Measurements from ENCODE around the gene DGKE. TPM values are rescaled to one million over a fixed set of nuclear protein-coding genes. Genes with fewer than 3 reads are reported as not detected.

The DGKE gene
- total and polyA plus RNA-seq, 2 of the 13 experiments (the other 11 are each of a cell fraction or from before 2014, with no cell fraction given) = 3.2 to 5.3 TPM

DNA sequence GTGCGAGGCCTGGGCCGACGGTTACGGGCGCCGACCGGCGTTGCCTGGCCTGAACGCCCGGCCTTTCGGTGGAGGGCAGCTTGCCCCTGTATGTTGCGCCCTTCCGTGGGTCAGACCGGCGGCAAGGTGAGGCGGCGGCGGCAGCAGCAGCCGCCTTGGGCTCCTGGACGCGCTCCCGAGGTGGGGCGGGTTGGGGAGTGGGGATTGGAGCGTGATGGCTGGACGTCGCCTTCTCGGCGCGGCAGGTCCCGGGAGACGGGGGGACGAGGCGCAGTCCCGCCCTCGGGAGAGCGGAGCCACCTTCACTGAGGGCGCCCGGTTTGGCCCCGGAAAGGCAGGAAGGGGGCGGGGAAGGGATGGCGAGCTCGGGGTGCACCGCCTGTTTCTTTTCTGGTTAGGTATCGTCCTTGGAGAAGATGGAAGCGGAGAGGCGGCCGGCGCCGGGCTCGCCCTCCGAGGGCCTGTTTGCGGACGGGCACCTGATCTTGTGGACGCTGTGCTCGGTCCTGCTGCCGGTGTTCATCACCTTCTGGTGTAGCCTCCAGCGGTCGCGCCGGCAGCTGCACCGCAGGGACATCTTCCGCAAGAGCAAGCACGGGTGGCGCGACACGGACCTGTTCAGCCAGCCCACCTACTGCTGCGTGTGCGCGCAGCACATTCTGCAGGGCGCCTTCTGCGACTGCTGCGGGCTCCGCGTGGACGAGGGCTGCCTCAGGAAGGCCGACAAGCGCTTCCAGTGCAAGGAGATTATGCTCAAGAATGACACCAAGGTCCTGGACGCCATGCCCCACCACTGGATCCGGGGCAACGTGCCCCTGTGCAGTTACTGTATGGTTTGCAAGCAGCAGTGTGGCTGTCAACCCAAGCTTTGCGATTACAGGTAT, 671 bp downstream of the DGKE start (continued):
- TF ChIP-seq, protein P1, sequence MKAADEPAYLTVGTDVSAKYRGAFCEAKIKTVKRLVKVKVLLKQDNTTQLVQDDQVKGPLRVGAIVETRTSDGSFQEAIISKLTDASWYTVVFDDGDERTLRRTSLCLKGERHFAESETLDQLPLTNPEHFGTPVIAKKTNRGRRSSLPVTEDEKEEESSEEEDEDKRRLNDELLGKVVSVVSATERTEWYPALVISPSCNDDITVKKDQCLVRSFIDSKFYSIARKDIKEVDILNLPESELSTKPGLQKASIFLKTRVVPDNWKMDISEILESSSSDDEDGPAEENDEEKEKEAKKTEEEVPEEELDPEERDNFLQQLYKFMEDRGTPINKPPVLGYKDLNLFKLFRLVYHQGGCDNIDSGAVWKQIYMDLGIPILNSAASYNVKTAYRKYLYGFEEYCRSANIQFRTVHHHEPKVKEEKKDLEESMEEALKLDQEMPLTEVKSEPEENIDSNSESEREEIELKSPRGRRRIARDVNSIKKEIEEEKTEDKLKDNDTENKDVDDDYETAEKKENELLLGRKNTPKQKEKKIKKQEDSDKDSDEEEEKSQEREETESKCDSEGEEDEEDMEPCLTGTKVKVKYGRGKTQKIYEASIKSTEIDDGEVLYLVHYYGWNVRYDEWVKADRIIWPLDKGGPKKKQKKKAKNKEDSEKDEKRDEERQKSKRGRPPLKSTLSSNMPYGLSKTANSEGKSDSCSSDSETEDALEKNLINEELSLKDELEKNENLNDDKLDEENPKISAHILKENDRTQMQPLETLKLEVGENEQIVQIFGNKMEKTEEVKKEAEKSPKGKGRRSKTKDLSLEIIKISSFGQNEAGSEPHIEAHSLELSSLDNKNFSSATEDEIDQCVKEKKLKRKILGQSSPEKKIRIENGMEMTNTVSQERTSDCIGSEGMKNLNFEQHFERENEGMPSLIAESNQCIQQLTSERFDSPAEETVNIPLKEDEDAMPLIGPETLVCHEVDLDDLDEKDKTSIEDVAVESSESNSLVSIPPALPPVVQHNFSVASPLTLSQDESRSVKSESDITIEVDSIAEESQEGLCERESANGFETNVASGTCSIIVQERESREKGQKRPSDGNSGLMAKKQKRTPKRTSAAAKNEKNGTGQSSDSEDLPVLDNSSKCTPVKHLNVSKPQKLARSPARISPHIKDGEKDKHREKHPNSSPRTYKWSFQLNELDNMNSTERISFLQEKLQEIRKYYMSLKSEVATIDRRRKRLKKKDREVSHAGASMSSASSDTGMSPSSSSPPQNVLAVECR (CRISPR knock-in tag; IDR thresholded peaks at IDR 0.05; ENCODE audit: borderline replicate concordance) = peak; percentile 66
- 0 out of 2 replicates have a peak, but pooled peaks have one; percentile 13 for TF ChIP-seq BORCS8-MEF2B (CRISPR knock-in tag; IDR thresholded peaks at IDR 0.05)
- peak; percentile 52; the same call in 1 of the 2 replicates for TF ChIP-seq ZNF556 (CRISPR knock-in tag; IDR thresholded peaks at IDR 0.05; ENCODE audit: borderline replicate concordance)
- peak; percentile 43; the same call in 1 of the 2 replicates for TF ChIP-seq ZNF709 (CRISPR knock-in tag; IDR thresholded peaks at IDR 0.05)
- no peak; the same call in 1 of the 2 replicates for TF ChIP-seq HMG20B (CRISPR knock-in tag; conservative IDR thresholded peaks at IDR 0.05)
- TF ChIP-seq, protein P2, sequence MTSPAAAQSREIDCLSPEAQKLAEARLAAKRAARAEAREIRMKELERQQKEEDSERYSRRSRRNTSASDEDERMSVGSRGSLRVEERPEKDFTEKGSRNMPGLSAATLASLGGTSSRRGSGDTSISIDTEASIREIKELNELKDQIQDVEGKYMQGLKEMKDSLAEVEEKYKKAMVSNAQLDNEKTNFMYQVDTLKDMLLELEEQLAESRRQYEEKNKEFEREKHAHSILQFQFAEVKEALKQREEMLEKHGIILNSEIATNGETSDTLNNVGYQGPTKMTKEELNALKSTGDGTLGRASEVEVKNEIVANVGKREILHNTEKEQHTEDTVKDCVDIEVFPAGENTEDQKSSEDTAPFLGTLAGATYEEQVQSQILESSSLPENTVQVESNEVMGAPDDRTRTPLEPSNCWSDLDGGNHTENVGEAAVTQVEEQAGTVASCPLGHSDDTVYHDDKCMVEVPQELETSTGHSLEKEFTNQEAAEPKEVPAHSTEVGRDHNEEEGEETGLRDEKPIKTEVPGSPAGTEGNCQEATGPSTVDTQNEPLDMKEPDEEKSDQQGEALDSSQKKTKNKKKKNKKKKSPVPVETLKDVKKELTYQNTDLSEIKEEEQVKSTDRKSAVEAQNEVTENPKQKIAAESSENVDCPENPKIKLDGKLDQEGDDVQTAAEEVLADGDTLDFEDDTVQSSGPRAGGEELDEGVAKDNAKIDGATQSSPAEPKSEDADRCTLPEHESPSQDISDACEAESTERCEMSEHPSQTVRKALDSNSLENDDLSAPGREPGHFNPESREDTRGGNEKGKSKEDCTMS (CRISPR knock-in tag; conservative IDR thresholded peaks at IDR 0.05) = no peak
- TF ChIP-seq, protein P3, sequence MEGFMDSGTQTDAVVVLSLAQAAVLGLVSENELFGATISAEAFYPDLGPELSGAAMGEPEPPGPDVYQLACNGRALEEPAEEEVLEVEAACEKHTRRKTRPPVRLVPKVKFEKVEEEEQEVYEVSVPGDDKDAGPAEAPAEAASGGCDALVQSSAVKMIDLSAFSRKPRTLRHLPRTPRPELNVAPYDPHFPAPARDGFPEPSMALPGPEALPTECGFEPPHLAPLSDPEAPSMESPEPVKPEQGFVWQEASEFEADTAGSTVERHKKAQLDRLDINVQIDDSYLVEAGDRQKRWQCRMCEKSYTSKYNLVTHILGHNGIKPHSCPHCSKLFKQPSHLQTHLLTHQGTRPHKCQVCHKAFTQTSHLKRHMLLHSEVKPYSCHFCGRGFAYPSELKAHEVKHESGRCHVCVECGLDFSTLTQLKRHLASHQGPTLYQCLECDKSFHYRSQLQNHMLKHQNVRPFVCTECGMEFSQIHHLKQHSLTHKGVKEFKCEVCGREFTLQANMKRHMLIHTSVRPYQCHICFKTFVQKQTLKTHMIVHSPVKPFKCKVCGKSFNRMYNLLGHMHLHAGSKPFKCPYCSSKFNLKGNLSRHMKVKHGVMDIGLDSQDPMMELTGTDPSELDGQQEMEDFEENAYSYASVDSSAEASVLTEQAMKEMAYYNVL (CRISPR knock-in tag; IDR thresholded peaks at IDR 0.05; ENCODE audit: borderline replicate concordance) = no peak
- peak; percentile 76; the same call in 1 of the 2 replicates for TF ChIP-seq ZNF839 (CRISPR knock-in tag; IDR thresholded peaks at IDR 0.05; ENCODE audit: borderline replicate concordance)
- peak; percentile 66; the same call in 1 of the 2 replicates for TF ChIP-seq ZMYM2 (CRISPR knock-in tag; IDR thresholded peaks at IDR 0.05)
- TF ChIP-seq POLR2G (IDR thresholded peaks at IDR 0.05; ENCODE audit: low read depth, low read length) = 0 out of 2 replicates have a peak, but pooled peaks have one; percentile 4
- TF ChIP-seq, protein P4, sequence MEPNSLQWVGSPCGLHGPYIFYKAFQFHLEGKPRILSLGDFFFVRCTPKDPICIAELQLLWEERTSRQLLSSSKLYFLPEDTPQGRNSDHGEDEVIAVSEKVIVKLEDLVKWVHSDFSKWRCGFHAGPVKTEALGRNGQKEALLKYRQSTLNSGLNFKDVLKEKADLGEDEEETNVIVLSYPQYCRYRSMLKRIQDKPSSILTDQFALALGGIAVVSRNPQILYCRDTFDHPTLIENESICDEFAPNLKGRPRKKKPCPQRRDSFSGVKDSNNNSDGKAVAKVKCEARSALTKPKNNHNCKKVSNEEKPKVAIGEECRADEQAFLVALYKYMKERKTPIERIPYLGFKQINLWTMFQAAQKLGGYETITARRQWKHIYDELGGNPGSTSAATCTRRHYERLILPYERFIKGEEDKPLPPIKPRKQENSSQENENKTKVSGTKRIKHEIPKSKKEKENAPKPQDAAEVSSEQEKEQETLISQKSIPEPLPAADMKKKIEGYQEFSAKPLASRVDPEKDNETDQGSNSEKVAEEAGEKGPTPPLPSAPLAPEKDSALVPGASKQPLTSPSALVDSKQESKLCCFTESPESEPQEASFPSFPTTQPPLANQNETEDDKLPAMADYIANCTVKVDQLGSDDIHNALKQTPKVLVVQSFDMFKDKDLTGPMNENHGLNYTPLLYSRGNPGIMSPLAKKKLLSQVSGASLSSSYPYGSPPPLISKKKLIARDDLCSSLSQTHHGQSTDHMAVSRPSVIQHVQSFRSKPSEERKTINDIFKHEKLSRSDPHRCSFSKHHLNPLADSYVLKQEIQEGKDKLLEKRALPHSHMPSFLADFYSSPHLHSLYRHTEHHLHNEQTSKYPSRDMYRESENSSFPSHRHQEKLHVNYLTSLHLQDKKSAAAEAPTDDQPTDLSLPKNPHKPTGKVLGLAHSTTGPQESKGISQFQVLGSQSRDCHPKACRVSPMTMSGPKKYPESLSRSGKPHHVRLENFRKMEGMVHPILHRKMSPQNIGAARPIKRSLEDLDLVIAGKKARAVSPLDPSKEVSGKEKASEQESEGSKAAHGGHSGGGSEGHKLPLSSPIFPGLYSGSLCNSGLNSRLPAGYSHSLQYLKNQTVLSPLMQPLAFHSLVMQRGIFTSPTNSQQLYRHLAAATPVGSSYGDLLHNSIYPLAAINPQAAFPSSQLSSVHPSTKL (CRISPR knock-in tag; IDR thresholded peaks at IDR 0.05) = no peak
- TF ChIP-seq ZNF563 (CRISPR knock-in tag; IDR thresholded peaks at IDR 0.05) = 0 out of 2 replicates have a peak, but pooled peaks have one; percentile 2
- TF ChIP-seq, protein P5, sequence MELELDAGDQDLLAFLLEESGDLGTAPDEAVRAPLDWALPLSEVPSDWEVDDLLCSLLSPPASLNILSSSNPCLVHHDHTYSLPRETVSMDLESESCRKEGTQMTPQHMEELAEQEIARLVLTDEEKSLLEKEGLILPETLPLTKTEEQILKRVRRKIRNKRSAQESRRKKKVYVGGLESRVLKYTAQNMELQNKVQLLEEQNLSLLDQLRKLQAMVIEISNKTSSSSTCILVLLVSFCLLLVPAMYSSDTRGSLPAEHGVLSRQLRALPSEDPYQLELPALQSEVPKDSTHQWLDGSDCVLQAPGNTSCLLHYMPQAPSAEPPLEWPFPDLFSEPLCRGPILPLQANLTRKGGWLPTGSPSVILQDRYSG (CRISPR knock-in tag; IDR thresholded peaks at IDR 0.05) = peak; percentile 72; the same call in 1 of the 2 replicates

Measured in HepG2 (cell line).